GM12892 (cell line): ENCODE results near the gene TNFRSF17.
"Not testable (repeated sequence)": the region's sequence is repeated elsewhere in the genome, so short reads cannot be mapped to it uniquely, and the experiment has no call there.

Source experiments
- DNase-seq: peaks from one replicate; pipeline ENCODE4 v3.0.0; 2011; ENCODE audit not compliant: insufficient read length
- FAIRE-seq: peaks from 2 replicates; lab custom pipeline; 2011; peaks lifted over from hg19 to GRCh38; lab: Jason Lieb, UNC
- POLR2A ChIP-seq: IDR thresholded peaks from 2 replicates; pipeline ENCODE4 v1.6.1; 2011; ENCODE audit warnings: low read depth, low read length, control low read depth
- POLR2AphosphoS5 ChIP-seq: IDR thresholded peaks from 2 replicates; pipeline ENCODE4 v1.6.1; 2011; ENCODE audit warnings: low read depth, low read length, control low read depth
- TAF1 ChIP-seq: IDR thresholded peaks from 2 replicates; pipeline ENCODE4 v1.6.1; 2011; ENCODE audit warnings: low read depth, mild to moderate bottlenecking, control low read depth, low read length, borderline replicate concordance

TNFRSF17 gene

DNA sequence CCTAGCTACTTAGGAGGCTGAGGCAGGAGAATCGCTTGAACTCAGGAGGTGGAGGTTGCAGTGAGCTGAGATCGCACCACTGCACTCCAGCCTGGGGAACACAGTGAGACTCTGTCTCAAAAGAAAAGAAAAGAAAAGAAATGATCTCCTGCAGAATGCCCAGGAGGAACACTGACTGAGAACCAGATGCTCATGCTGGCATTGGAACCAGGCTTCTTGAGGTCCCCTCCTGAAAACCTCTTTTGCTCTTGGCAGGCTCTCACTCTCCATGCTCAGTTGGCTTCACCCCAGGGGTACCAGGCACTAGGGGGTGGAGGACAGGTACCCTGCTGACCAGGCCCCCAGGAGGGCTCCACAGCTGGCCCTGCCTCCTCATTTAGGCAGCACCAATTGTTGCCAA is 8.5 kb upstream of the TNFRSF17 start:
- TF ChIP-seq TAF1 (no peak), POLR2AphosphoS5 (no peak), POLR2A (no peak)
- DNase-seq = no peak
- FAIRE-seq = no peak

DNA sequence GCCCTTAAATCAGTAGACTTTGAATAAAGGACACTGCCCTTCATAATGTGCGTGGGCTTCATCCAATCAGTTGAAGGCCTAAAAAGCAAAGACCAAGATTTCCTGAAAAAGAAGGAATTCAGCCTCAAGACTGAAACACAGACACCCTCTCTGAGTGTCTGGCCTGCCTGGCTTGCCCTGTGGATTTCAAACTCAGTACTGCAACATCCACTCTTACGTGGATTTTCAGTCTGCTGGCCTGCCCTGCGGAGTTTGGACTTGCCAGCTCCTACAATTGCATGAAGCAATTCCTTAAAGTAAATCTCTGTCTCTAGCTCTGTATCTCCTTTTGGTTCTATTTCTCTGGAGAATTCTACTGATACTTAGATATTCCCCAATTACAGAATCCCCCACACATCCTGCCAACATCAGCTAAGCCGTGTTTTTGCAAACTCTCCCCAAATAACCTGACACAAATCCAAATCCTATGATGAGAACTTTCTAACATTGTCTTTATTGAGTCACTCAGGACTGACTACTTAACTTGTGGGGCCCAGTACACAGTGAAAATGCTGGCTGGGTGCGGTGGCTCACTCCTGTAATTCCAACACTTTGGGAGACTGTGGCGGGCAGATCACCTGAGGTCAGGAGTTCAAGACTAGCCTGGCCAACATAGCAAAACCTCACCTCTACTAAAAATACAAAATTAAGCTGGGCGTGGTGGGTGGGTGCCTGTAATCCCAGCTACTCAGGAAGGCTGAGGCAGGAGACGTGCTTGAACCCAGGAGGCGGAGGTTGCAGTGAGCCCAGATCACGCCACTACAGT is 7.2 kb upstream of the TNFRSF17 start:
- FAIRE-seq (no peak), DNase-seq (no peak)
- TF ChIP-seq TAF1 (no peak), POLR2A (no peak), POLR2AphosphoS5 (no peak)

DNA sequence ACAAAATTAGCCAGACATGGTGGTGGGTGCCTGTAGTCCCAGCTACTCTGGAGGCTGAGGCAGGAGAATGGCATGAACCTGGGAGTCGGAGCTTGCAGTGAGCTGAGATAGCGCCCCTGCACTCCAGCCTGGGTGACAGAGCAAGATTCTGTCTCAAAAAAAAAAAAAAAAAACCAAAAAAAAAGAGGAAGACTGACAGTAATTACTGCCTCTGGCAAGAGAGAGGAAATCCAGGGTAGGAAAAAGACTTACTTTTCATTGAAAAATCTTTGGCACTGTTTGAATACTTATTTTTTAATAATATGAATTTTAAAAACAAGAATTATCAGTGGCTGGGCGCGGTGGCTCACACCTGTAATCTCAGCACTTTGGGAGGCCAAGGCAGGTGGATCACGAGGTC is 2.6 kb upstream of the TNFRSF17 start:
- DNase-seq, FAIRE-seq: not testable (repeated sequence)

- not testable (repeated sequence) for DNase-seq, FAIRE-seq
These were observed 2.0 kb upstream of the TNFRSF17 start for GRCh38 chr16:11962978-11963377.

GRCh38 chr16:11963706-11964105 is 1.3 kb upstream of the TNFRSF17 start:
- no peak for TF ChIP-seq TAF1
- TF ChIP-seq POLR2AphosphoS5 = no peak
- no peak for TF ChIP-seq POLR2A
- no peak for DNase-seq
- no peak for FAIRE-seq

DNA sequence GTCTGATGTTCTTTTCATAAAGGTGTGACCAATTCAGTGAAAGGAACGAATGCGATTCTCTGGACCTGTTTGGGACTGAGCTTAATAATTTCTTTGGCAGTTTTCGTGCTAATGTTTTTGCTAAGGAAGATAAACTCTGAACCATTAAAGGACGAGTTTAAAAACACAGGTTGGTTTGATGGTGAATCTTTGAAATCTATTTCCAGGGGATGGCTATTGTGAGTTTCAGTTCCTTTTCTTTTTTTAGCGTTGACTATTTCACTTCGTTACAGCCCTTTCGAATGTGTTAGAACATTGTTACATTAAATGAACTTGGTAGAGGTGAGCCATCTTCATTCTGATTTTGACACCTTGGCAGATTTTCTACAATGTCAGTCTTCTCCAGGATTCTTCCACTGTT is 1.2 kb downstream of the TNFRSF17 start:
- FAIRE-seq (peak; percentile 93), DNase-seq (no peak)
- no peak for TF ChIP-seq TAF1
- TF ChIP-seq POLR2A = peak; percentile 57; the same call in 1 of the 2 replicates
- TF ChIP-seq POLR2AphosphoS5 = peak; percentile 41; the same call in 1 of the 2 replicates

DNA sequence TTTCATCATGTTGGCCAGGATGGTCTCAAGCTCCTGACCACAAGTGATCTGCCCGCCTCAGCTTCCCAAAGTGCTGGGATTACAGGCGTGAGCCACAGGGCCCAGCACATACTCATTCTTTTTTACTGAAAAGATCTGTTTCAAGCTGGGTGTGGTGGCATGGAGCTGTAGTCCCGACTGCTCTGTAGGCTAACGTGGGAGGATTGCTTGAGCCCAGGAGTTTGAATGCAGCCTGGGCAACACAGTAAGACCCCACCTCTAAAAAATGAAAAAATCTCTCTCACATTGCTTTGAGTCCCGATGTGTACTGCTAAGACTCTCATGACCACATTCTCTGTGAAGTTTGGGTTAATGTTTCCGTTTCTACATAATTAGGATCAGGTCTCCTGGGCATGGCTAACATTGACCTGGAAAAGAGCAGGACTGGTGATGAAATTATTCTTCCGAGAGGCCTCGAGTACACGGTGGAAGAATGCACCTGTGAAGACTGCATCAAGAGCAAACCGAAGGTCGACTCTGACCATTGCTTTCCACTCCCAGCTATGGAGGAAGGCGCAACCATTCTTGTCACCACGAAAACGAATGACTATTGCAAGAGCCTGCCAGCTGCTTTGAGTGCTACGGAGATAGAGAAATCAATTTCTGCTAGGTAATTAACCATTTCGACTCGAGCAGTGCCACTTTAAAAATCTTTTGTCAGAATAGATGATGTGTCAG is 2.3 kb downstream of the TNFRSF17 start:
- DNase-seq (no peak), FAIRE-seq (peak; percentile 30)
- TF ChIP-seq POLR2AphosphoS5 = no peak
- TF ChIP-seq TAF1 = no peak

GRCh38 chr16:11968577-11968976 is 3.6 kb downstream of the TNFRSF17 start:
- FAIRE-seq (no peak), DNase-seq (no peak)
- no peak for TF ChIP-seq POLR2A
- no peak for TF ChIP-seq TAF1
- no peak for TF ChIP-seq POLR2AphosphoS5

DNA sequence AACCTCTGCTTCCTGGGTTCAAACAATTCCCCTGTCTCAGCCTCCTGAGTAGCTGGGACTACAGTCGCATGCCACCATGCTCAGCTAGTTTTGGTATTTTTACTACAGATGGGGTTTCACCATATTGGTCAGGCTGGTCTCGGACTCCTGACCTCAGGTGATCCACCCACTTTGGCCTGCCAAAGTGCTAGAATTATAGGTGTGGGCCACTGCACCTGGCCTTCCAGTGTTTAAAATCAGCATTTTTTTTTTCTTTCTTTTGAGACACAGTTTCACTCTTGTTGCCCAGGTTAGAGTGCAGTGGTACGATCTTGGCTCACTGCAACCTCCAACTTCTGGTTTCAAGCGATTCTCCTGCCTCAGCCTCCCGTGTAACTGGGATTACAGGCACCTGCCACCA is 5.3 kb downstream of the TNFRSF17 start:
- not testable (repeated sequence) for DNase-seq, FAIRE-seq

- DNase-seq (no peak), FAIRE-seq (no peak)
These were observed 7.1 kb downstream of the TNFRSF17 start for GRCh38 chr16:11972128-11972527.

DNA sequence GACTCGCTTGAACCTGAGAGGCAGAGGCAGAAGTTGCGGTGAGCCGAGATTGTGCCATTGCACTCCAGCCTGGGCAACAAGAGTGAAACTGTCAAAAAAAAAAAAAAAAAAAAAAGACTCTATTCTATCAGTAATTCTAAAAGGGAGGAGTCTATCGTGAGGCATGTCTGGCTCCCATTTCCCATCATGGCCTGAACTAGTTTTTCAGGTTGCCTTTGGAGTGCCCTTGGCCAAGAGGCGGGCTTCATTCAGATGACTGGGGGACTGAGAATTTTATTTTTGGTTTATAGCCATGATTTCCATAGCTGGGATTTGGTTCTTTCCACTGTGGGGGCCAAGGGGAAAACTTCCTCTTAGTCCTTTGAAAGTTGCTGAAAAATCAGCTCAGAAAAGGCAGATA is 8.1 kb downstream of the TNFRSF17 start:
- no peak for TF ChIP-seq TAF1
- no peak for TF ChIP-seq POLR2A
- no peak for TF ChIP-seq POLR2AphosphoS5
- no peak for FAIRE-seq

More at GRCh38 chr16:11972128-11972527, 7.1 kb downstream of the TNFRSF17 start:
- no peak for TF ChIP-seq POLR2A

GRCh38 chr16:11976850-11977375 is 11.9 kb downstream of the TNFRSF17 start:
- FAIRE-seq (no peak), DNase-seq (no peak)
- TF ChIP-seq TAF1 = no peak
- no peak for TF ChIP-seq POLR2A
- no peak for TF ChIP-seq POLR2AphosphoS5

More for the DNA sequence above, 8.1 kb downstream of the TNFRSF17 start:
- DNase-seq = no peak
